Stimulated activated CD8-positive, alpha-beta memory T cell treated with anti-CD3 and anti-CD28 coated beads, Interleukin-7, amount 100 ng/mL, for 24 hours (primary cell): ENCODE measurements around the gene GMPR2.

Source experiments
- DNase-seq: peaks from one replicate; pipeline ENCODE4 v3.0.0-alpha.2; 2020; ENCODE audit warnings: low read depth

GMPR2 gene

DNA sequence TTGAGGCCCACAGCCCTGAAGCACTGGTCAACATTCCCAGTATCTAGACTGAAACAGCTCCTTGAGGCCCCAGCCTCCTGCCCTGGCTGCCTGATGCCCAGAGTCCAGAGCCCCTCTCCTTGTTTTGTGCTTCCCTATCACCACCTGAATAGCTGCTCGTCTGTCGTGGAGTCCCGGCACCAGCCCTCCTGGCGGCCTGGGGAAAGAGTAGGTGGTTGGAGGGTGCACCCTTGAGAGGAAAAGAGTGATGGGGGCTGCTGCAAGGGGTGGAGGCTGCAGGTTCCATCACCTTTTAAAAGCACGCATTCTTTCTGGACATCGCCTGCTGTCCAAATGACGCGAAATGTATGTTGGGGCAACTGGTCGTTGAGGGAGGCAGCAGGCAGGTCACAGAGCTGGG, 35.5 kb downstream of the GMPR2 start:
- no peak for DNase-seq

DNA sequence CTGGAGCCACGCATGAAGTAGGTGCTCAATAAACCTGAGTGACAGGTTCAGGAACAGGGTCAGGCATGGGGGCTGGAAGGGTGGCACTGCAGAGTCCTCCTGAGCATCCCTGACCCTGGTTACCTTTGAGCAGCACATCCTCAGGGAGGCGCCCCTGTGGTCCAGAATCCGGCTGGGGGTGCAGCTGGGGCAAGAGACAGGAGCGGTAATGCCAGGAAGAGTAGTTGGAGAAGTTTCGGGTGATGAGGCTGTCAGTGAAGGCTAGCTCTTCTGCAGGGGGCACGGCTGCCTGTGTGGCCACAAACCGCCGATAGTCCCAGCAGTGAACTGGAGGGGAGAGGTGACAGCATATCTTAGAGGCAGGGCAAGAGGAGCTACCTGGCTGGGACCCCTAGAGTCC, 36.6 kb downstream of the GMPR2 start:
- no peak for DNase-seq

DNA sequence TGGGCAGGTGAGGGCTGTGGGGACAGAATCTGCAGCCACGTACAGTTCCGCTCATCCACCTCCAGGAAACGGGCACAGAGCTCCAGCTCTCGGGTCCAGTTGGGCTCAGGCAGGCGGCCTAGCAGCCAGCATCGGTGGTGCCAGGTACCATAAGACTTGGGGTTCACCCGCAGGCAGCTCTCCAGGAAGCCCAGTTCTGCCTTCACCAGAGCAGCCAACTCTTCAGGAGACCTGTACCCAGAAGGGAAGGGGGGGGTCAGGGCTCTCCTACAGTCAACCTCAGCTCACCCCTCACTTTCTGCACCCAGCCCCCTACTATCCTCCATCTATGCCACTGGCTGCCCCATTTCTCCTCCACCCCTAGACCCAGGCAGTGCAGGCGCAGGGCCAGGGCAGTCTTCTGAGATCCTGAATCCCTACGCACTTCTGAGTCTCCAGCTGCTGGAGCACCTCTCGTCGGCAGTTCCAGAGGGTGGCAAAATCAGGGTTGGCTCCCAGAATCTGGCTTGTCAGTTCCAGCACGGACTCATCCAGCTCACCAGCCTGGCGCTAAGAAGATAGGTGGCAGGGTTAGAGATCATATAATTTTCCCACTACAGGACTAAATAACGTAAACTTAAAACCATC, 37.3 kb downstream of the GMPR2 start:
- DNase-seq = no peak

DNA sequence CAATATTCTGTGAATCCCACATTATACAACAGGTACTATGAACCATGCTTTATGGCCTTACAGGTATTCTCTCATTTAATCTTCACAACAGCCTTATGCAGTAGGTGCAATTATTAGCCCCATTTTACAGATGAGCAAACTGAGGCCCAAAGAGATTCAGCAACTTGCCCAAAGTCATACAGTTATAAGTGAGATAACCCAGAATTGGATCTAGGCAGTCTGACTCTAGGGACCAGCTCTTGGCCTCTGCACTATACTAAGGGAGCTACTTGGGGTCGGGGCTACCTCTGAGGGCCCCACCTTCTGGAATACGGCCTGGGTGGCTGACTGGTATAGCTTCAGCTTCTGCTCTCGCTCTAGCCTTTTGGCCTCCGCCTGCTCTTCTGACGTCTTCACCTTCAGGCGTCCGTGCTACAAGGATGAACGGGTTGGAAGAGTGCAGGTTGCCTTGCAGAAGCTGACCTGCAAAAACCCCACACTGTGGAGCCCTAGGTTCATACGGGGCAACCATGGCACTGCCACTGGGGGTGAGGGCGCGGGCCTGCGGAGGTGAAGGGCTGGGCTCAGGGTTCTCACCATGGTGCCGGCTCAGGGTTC, 37.9 kb downstream of the GMPR2 start:
- DNase-seq = no peak

DNA sequence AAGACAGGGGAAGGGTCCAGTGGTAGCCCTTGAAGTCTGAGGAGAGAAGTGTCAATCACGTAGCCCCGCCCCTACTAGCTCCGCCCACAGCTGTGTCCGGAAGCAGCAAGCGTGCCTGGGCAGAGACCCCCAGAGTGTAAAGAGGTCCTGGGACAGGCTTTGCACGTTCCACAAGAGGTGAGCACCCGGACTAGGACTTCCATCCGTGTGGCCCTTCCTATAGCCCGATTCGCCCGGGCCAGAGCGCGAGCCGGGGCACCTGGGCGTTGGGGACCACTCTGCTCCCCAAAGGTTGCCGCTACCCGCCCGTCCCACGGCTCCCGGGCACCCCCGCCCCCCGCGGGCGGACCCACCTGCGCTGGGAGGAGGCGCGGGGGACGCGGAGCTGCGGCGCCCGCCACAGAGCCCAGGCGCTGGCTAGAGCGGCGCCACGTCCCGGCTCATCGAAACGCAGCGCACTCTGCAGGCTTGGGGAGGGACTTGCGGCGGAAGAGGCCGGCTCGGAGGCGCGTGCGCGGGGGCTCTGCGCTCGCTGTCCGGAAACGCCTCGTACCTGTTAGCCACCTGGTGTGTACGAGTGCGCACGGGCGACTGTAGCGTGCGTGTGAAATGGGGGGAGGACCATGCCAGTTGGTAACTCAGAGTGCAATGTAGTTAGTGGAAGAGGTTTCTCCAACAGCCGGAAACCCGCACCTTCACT, 38.6 kb downstream of the GMPR2 start, which contains the start of gene RABGGTA:
RABGGTA (minus strand) TSS at position 464 of the 700 bp plus-strand sequence. CDS start 482 bp downstream, outside the sequence.
- peak; percentile 70 for DNase-seq

DNA sequence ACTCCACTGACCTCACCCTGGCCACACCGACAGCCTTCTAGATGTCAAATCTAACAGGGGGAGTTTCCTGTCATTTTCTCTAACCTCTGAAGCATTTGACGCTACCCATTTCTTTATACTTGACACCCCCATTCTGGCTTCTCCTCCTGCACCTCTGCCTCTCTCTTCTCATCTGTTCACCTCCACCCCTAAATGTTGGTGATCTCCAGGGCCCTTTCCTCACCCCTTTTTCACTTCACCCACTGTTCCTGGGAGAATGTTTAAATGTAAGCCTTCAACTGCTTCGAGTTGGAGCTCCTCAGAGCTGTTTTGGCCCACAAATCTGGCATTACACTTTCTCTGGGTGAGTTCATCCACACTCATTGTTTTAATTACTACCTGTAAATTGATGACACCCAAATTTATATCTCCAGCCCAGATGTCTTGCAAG, 39.1 kb downstream of the GMPR2 start:
- DNase-seq = no peak

DNA sequence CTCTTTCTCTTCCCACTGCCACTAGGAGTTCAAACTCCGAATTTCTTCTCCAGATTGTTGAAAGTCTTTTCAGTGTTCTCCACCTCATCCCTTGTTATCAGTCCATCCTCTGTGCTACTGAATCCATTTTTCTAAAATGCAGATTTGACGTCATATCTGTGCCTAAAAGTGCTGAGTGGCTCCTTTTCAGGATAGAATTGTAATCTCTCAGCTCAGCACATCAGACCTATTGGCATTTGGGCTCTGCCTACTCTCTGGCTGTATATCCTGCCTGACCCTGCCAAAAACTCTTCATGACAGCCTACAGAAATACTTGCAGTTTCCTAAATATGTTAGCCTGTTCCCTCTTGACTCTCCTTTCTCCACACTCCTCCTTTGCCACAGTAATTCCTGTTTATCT, 39.7 kb downstream of the GMPR2 start:
- DNase-seq = no peak

DNA sequence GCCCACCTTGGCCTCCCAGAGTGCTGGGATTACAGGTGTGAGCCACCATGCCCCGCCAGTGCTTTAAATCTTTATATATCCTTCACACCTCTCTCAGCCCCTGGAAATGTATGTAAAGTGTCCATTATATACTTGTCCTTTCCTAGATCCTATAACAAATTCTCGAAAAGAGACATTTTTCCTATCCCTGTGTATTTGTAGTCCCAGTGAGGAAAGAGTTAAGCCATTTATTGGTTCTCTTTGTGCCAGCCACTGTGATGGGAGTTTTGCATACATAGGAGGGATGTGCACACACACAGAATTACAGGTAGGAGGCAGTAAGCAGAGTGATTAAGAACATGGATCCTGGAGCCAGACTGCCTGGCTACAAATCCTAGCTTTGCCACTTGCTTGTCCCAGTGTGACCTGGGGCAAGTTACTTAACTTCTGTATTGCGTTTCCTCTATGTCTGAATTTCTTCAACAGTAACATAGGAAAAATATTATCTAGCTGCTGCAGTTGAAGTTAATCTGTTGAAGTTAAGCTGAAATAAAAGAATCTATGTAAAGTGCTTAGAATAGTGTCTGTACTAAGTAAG, 40.8 kb downstream of the GMPR2 start:
- DNase-seq = no peak

DNA sequence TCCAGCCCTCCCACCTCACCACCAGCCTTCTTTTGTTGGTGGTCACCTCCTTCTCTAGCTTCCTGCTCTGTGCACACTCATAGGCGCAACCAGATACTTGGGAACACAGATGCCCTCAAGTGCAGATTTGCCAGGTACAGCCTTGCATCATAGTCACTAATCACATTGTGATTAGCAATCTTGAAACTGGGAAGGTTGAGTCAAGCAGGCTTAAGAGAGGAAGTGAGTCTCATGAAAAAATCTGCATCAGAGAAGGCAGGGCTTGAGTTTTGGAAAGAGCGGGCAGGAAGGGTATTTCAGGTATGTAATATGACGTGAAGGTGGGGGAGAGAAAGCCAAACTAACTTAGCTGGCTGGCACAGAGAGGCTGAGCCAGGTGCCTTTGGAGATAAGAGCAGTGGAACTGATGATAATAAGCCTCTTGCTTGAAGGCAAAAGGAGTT, 41.4 kb downstream of the GMPR2 start:
- DNase-seq = no peak

DNA sequence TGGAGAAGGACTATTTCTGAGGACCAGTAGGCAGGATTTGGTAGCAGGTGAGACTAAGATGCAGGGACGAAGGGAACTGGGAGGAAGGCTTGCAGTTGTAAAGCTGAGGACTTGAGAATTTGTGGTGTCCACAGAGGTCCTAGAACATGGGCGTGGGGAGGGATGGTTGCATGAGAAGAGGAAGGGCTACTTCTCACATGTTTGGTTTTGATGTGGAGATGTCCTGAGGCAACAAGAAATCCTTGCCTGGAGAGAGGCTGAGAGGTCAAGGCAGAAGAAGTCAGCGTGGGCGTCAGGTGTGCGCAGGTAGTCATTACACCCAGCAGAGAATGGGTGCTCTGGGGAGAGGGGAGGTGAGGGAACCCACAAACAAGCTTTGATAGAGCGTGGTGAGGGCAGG, 44.3 kb downstream of the GMPR2 start:
- no peak for DNase-seq

DNA sequence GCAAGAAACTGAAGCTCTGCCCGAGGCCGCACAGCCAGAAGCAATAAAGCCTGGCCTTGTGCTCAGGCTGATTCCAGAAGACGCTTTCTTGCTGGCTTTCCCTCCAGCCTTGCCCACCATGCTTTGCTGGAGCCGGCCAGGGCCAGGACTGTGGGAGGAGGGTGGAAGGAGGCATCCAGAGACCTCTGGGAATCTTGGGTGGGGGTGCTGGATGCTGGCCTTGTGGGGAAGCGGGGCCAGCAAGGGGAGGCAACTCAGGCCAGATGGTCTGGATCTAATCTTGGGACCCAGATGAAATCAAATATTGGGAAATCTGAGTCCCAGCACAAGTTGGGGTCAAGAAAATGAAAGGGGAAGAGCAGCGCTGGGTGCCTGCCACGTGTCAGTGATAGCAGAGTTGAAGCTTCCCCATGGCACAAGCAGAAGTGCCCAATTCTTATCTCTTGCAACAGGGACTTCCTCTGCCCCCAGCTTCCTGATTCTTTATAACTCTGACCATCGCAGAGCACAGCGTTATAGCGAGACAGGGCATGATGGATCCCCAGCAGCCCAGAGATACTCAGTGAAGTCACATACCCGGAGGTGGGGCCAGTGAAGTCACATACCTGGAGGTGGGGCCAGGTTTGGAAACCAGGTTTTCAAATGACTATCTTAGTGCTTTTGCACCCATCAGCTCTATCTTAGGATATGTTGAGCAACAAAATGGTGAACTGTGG, 45.0 kb downstream of the GMPR2 start:
- no peak for DNase-seq

DNA sequence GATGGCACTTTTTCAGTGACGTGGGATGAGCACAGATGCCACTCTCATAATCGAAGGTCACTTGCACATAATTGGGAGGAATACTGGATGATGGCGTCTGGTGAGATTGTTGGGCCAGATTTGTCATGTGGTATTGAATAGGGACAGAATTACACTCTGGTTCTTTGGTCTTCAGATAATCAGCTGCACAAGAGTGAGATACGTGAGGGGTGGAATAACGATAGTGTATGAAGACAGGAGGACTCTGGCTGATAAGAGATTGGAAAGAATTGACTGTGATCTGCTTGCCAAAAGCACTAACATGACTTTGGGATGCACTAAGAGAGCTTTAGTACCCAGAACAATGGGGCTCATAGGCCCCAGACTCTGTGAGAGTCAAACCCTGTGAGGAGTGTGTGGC, 45.7 kb downstream of the GMPR2 start:
- no peak for DNase-seq

DNA sequence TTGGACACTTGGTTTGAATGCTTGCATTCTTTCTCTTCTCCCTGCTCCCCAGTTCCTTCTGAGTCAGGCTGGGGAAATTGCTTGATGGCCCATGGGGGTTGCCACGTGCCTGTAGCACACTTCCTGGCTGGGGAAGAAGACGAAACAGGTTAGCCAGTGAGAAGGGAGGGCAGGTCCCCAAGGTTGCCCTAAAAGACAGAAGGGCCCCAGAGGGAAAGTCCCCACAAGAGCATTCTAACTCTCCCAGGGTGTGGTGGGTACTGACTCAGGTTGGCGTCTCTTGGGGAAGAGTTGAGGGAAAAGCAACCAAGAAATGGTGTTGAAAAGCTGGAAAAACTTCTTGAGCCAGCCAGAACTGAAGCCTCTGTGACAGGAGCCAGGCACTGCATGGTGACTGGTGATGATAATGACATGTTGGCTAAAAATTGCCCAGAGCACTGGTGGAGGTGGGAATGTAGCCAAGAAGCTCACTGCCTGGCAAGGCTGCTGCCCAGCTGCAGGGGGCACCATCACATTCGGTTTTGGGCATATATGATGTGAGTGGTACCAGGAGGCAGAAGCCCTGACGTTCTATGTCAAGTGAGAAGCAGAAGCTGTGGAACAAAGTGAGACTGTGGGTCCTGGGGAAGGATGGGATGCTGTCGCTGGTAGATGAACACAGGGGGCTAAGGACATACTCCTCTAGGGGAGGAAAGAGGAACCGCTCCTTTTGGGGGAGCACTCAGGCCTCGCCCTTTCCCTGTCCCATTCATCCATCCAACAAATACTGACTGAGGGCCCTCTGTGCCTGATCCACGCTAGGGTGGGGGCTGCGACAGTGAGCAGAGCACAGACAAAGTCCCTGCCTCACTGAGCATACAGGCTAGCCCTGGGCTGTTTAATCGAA, 46.8 kb downstream of the GMPR2 start:
- no peak for DNase-seq

DNA sequence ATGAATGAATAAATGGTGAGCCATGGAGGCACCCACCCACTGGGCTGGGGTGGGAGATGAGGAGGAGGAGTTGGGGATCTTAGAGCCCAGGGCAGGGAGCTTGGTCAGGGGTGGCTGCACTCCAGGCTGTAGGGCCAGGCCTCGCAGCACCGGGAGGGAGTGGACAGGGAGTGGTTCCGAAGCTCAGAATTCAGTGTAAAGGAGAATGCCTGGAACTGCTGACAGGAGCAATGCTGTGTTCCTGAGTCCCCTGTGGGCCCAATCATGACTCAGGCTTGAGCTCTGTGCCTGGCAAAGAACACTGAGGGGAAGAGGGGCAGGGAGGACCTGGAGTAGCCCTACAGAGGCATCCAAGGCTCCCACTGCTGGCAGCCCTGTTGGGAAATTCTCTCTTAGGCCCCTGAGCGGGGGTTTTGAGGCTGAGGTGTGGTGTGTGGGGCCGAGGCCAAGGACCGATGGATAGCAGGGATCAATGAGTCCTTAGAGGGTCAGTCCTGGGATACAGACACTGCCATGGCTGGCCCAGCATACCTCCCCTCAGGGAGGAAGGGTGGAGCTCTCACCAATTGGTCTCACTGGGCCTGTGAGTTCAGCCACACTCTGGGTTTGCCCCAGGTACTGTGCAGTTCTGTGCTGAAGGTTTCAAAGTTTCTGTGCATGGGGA, 48.2 kb downstream of the GMPR2 start:
- no peak for DNase-seq

DNA sequence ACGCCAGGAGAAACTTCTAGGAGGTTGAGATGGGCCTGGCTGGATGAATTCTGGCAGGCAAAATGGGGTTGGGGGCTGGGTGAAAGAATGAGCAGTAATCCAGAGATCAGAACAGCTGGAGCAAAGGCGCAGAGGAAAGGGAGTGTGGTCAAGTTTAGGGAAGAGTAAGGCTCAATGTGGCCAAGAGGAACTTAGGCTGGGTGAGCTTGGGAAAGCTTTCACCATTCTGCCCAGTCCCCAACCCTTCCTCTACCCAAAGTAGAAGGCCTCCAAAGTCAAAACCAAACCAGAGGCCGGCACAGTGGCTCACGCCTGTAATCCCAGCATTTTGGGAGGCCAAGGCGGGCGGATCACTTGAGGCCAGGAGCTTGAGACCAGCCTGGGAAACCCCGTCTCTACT, 48.9 kb downstream of the GMPR2 start:
- DNase-seq = no peak

DNA sequence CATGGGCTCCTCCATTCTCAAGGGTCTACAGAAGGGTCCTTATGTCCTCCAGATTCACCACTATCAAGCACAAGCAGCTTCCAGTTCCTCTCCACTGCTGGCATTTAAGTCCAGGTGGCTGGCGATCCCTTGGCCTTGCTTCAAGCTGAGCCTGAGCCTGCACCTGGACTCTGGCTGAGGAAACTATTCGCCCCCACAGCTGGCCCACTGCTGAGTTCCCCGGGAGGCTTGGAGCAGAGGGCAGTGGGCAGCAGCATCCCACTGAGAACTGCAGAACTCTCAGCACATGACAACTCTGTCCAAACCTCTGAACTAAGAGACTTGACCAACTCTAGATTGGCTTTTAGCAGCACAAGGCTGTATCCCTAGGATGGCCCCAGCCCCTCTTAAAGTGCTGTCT, 50.0 kb downstream of the GMPR2 start:
- no peak for DNase-seq

DNA sequence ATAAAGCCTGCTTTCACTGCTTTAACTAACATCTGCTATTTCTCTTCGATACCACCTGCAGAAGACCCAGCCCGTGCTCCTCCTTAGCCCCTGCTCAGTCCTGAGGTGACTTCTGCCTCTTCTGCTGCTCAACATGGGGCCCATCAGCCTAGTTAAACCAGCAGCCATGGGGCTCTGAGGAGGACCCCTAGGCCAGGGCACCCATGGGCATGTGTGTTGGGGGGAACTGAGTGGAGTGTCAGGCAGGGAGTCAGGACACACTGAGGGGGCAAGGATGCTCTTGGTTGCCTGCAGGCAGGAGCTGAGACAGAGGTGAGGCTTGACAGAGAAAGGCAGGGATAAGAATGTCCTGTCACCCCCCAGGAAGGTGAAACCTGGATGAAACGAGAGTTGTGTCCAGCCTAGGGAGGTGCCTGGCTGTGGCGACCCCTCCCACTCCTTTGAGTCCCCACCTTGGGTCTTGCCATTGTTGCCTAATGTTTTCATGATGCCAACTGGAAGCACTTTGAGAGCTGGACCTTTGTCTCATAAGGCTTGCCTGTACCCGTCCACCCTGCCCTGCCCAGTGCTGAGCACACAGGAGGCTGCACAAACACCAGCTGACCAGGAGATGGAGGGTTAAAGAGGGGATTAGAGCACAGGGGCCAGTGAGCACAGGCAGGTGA, 51.2 kb downstream of the GMPR2 start:
- DNase-seq = no peak

DNA sequence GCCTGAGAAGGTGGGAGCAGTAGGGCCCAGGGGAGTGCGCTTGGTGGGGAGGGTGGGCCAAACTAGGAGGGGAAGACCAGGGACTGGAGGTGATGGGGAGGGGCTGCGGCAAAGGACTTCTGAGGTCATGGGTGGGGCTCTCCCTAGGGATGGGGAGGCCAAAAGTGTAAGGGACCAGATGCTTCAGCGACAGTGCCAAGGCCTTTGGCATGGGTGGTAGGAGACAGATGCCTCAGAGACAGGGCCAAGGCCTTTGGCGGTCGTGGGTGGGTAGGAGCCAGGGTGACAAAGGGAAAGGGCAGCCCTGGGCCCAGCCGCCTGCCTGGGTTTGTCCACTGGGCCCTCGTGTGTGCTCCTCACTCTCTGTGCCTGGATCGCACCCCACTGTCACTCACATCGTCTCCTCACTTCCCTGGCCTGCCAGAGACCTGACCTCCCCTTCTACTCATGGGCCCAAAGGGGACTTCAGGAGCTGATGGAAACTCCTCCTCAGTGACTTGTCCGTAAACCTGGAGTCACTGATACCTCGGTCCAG, 51.8 kb downstream of the GMPR2 start:
- no peak for DNase-seq

DNA sequence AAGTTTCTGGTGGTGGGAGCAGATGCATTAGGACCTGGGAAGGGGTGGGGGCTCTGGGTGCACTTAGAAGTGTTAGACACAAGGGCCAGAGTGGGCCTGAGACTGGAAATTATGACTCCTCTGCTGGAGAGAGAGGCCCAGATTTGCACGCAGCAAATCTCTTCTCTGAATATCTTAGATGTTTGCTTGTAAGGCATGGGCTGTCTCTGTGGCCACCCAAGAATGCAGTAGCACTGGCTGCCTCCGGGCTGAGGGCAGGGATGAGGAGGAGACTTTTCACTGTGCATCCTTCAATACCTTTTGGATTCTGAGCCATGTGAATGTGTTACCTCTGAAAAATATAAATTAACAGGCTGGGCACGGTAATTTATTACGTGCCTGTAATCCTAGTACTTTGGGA, 52.6 kb downstream of the GMPR2 start:
- DNase-seq = no peak

DNA sequence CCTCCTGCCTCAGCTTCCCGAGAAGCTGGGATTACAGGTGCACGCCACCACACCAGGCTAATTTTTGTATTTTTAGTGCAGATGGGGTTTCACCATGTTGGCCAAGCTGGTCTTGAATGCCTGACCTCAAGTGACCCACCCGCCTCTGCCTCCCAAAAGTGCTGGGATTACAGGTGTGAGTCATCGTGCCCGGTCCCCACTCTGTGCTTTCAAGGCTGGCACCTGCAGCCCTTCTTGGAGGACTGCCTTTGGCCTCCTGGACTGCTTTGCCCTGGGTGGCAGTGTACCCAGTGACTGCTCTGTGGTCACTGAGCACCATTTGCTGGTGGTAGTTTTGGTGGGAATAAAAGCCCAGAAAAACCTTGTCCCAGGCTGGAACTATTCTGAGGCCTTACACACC, 54.3 kb downstream of the GMPR2 start:
- no peak for DNase-seq
